ENCODE measurements around the gene SMARCC1.

SMARCC1 gene

GRCh38 chr3:47577583-47578118 is 204.0 kb downstream of the SMARCC1 start:
- no peak for TF ChIP-seq CTCF (IDR thresholded peaks at IDR 0.05; ENCODE audit: low read depth, low read length)
- TF ChIP-seq EZH2phosphoT487 (IDR thresholded peaks at IDR 0.05; ENCODE audit: low read depth), result no peak
- Histone ChIP-seq H2AFZ (ENCODE audit: low read depth, low read length) (no peak overlapping the region), H3K27me3 (ENCODE audit: low read depth, low read length) (no peaks in the 10 kb centered on the region), H3K9me3 (ENCODE audit: insufficient read depth, low read length) (no peaks in the 10 kb centered on the region), H4K20me1 (ENCODE audit: insufficient read depth, low read length) (no peaks in the 10 kb centered on the region), H3K9ac (ENCODE audit: low read length) (no peak overlapping the region), H3K27ac (ENCODE audit: low read length) (no peak overlapping the region), H3K4me3 (ENCODE audit: low read length) (no peak overlapping the region), H3K4me1 (ENCODE audit: low read length) (no peaks in the 10 kb centered on the region), H3K36me3 (replicated peaks; ENCODE audit: low read depth, low read length) (no peaks in the 10 kb centered on the region), H3K4me2 (ENCODE audit: low read length) (no peak overlapping the region), H3K79me2 (ENCODE audit: low read length) (no peaks in the 10 kb centered on the region)

- H3K9ac ChIP-seq (ENCODE audit: low read length), result no peak overlapping the region
- H3K4me1 ChIP-seq (ENCODE audit: low read length), result no peaks in the 10 kb centered on the region
- no peaks in the 10 kb centered on the region for H3K9me3 ChIP-seq (ENCODE audit: insufficient read depth, low read length)
- no peaks in the 10 kb centered on the region for H3K79me2 ChIP-seq (ENCODE audit: low read length)
- no peak overlapping the region for H3K4me3 ChIP-seq (ENCODE audit: low read length)
- no peak overlapping the region for H2AFZ ChIP-seq (ENCODE audit: low read depth, low read length)
- no peak overlapping the region for H3K4me2 ChIP-seq (ENCODE audit: low read length)
- H3K27me3 ChIP-seq (ENCODE audit: low read depth, low read length), result no peaks in the 10 kb centered on the region
- no peaks in the 10 kb centered on the region for H4K20me1 ChIP-seq (ENCODE audit: insufficient read depth, low read length)
- no peak overlapping the region for H3K27ac ChIP-seq (ENCODE audit: low read length)
- TF ChIP-seq CTCF (IDR thresholded peaks at IDR 0.05; ENCODE audit: low read depth, low read length) (no peak), EZH2phosphoT487 (IDR thresholded peaks at IDR 0.05; ENCODE audit: low read depth) (no peak)
- no peaks in the 10 kb centered on the region for H3K36me3 ChIP-seq (replicated peaks; ENCODE audit: low read depth, low read length)
Observed at GRCh38 chr3:47573190-47574172, 208.2 kb downstream of the SMARCC1 start.

GRCh38 chr3:47571391-47572175 is 210.1 kb downstream of the SMARCC1 start:
- H3K4me3 ChIP-seq (ENCODE audit: low read length), result no peak overlapping the region
- no peak overlapping the region for H3K27ac ChIP-seq (ENCODE audit: low read length)
- no peak overlapping the region for H3K4me2 ChIP-seq (ENCODE audit: low read length)
- no peaks in the 10 kb centered on the region for H4K20me1 ChIP-seq (ENCODE audit: insufficient read depth, low read length)
- no peak overlapping the region for H2AFZ ChIP-seq (ENCODE audit: low read depth, low read length)
- H3K4me1 ChIP-seq (ENCODE audit: low read length), result peaks cover 9% of the 10 kb centered on the region
- TF ChIP-seq EZH2phosphoT487 (IDR thresholded peaks at IDR 0.05; ENCODE audit: low read depth) (no peak), CTCF (IDR thresholded peaks at IDR 0.05; ENCODE audit: low read depth, low read length) (no peak)
- H3K9me3 ChIP-seq (ENCODE audit: insufficient read depth, low read length), result no peaks in the 10 kb centered on the region
- H3K79me2 ChIP-seq (ENCODE audit: low read length), result no peaks in the 10 kb centered on the region
- no peaks in the 10 kb centered on the region for H3K36me3 ChIP-seq (replicated peaks; ENCODE audit: low read depth, low read length)
- H3K27me3 ChIP-seq (ENCODE audit: low read depth, low read length), result no peaks in the 10 kb centered on the region
- no peak overlapping the region for H3K9ac ChIP-seq (ENCODE audit: low read length)

- Histone ChIP-seq H3K9me3 (ENCODE audit: insufficient read depth, low read length) (no peaks in the 10 kb centered on the region), H3K27ac (ENCODE audit: low read length) (no peak overlapping the region), H3K79me2 (ENCODE audit: low read length) (no peaks in the 10 kb centered on the region), H4K20me1 (ENCODE audit: insufficient read depth, low read length) (no peaks in the 10 kb centered on the region), H3K27me3 (ENCODE audit: low read depth, low read length) (no peaks in the 10 kb centered on the region), H3K4me2 (ENCODE audit: low read length) (no peak overlapping the region), H3K9ac (ENCODE audit: low read length) (no peak overlapping the region), H2AFZ (ENCODE audit: low read depth, low read length) (no peak overlapping the region), H3K36me3 (replicated peaks; ENCODE audit: low read depth, low read length) (no peaks in the 10 kb centered on the region), H3K4me1 (ENCODE audit: low read length) (peaks cover 9% of the 10 kb centered on the region), H3K4me3 (ENCODE audit: low read length) (no peak overlapping the region)
- TF ChIP-seq EZH2phosphoT487 (IDR thresholded peaks at IDR 0.05; ENCODE audit: low read depth) (no peak), CTCF (IDR thresholded peaks at IDR 0.05; ENCODE audit: low read depth, low read length) (no peak)
Observed at GRCh38 chr3:47568901-47569300, 212.8 kb downstream of the SMARCC1 start.

Measured in OCI-LY3 (cell line).